Progenitor cell of endocrine pancreas (in vitro differentiated cells): Measurements from ENCODE around the gene HFM1. TPM values are rescaled to one million over a fixed set of nuclear protein-coding genes. Genes with fewer than 3 reads are reported as not detected.
A peak's percentile ranks its signal among the peaks of the same experiment; 100 is the strongest.

Source experiments
- DNase-seq: peaks from one replicate; pipeline ENCODE4 v3.0.0; 2021; ENCODE audit warnings: low spot score; ENCODE audit not compliant: unreplicated experiment
- H3K27ac Mint-ChIP-seq: 2 replicates; pipeline ENCODE4 v1.8.0; 2021; ENCODE audit warnings: mild to moderate bottlenecking, moderate library complexity, mixed read lengths
- H3K27me3 Mint-ChIP-seq: 2 replicates; pipeline ENCODE4 v1.8.0; 2021; ENCODE audit warnings: mixed read lengths
- H3K36me3 Mint-ChIP-seq: 2 replicates; pipeline ENCODE4 v1.8.0; 2022; ENCODE audit warnings: mixed read lengths; ENCODE audit not compliant: insufficient read depth
- H3K4me1 Mint-ChIP-seq: 2 replicates; pipeline ENCODE4 v1.8.0; 2021; ENCODE audit warnings: low read depth, mixed read lengths
- H3K4me3 Mint-ChIP-seq: 2 replicates; pipeline ENCODE4 v1.8.0; 2021; ENCODE audit warnings: low read depth, mild to moderate bottlenecking, moderate library complexity, mixed read lengths
- H3K9me3 Mint-ChIP-seq: 2 replicates; pipeline ENCODE4 v1.8.0; 2021; ENCODE audit warnings: low read depth, mixed read lengths
- total RNA-seq: library from RNA; stranded (reverse); gene quantifications from 2 replicates; pipeline ENCODE4 v1.2.1, GENCODE V29; 2021
- TF ChIP-seq, protein P1 (sequence below): fragments of 200-600 bp; sonication (generic); IDR thresholded peaks from one replicate; pipeline ENCODE4 v1.5.0; 2021; ENCODE audit warnings: antibody characterized with exemption, mild to moderate bottlenecking; ENCODE audit not compliant: unreplicated experiment

HFM1 gene
- total RNA-seq, 1 donor from 2014 or later = 9.5 TPM

DNA sequence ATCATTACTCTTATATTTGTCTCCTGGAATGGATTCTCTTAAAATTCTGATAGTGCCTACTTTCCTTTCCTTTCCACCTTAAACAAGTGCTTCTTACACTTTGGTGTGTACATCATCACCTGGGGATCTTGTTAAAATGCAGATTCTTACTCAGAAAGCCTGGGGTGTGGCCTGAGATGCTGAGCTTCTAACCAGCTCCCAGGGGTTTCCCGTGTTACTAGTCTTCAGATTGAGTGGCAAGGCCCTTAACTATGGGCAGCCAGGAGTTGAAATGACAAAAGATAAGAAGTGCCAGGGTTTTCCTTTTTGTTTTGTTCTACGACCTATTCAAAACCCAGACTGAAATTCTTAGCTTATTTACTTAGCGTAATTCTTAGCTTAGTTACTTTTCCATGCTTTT, 159.2 kb downstream of the HFM1 start:
- Mint-ChIP-seq H3K4me1 (peaks cover 2% of the 10 kb centered on the region), H3K27me3 (no peaks in the 10 kb centered on the region), H3K4me3 (no peak overlapping the region), H3K27ac (no peak overlapping the region), H3K9me3 (no peaks in the 10 kb centered on the region), H3K36me3 (no peaks in the 10 kb centered on the region)
- TF ChIP-seq, protein P1, sequence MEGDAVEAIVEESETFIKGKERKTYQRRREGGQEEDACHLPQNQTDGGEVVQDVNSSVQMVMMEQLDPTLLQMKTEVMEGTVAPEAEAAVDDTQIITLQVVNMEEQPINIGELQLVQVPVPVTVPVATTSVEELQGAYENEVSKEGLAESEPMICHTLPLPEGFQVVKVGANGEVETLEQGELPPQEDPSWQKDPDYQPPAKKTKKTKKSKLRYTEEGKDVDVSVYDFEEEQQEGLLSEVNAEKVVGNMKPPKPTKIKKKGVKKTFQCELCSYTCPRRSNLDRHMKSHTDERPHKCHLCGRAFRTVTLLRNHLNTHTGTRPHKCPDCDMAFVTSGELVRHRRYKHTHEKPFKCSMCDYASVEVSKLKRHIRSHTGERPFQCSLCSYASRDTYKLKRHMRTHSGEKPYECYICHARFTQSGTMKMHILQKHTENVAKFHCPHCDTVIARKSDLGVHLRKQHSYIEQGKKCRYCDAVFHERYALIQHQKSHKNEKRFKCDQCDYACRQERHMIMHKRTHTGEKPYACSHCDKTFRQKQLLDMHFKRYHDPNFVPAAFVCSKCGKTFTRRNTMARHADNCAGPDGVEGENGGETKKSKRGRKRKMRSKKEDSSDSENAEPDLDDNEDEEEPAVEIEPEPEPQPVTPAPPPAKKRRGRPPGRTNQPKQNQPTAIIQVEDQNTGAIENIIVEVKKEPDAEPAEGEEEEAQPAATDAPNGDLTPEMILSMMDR = no peak
- DNase-seq = no peak

DNA sequence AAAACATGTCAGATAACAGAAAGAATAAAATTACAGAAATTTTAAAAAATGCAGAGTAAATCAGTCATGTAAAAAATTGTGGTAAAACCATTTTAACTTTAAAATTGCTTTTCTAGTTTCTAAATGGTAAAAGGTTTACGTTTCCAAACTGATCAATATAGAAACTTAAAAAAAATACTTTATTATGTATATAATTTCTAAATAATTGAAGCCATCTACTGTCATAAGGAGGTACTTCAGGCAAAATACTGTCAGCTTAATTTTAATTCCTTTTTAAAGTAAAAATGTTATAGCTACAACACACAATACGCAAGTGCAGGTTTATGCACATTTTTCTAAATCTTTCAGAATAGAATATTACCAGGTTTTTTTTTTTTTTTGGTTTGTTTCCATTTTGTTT, 159.9 kb downstream of the HFM1 start:
- H3K36me3 Mint-ChIP-seq = no peaks in the 10 kb centered on the region
- peaks cover 2% of the 10 kb centered on the region for H3K4me1 Mint-ChIP-seq

DNA sequence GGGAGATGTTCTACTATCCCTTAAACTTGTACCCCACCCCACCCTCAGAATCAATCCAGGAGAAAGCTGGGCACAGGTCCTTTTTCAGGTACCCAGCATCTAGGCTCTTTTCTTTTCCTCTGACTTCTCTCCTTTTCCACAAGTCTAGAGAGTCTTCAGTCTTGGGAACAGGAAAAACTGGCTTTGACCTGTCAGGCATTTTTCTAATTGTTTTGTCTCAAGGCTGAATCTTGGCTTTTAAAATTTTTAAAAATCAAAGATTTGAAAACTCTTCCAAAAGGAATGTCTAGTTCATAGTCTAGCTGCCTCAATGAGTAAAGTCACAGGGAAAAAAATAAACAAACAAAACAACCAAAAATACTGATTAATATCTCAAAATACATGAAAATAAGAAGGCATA, 161.5 kb downstream of the HFM1 start:
- Mint-ChIP-seq H3K9me3 (no peaks in the 10 kb centered on the region), H3K4me3 (no peak overlapping the region), H3K36me3 (no peaks in the 10 kb centered on the region), H3K27me3 (no peaks in the 10 kb centered on the region), H3K27ac (no peak overlapping the region), H3K4me1 (peaks cover 2% of the 10 kb centered on the region)
- TF ChIP-seq, protein P1 = no peak
- DNase-seq = no peak

More for the DNA sequence above, 159.9 kb downstream of the HFM1 start:
- H3K4me3 Mint-ChIP-seq = no peak overlapping the region
- DNase-seq = no peak
- no peaks in the 10 kb centered on the region for H3K9me3 Mint-ChIP-seq
- H3K27me3 Mint-ChIP-seq = no peaks in the 10 kb centered on the region
- no peak overlapping the region for H3K27ac Mint-ChIP-seq
- TF ChIP-seq, protein P1 = peak; percentile 28

DNA sequence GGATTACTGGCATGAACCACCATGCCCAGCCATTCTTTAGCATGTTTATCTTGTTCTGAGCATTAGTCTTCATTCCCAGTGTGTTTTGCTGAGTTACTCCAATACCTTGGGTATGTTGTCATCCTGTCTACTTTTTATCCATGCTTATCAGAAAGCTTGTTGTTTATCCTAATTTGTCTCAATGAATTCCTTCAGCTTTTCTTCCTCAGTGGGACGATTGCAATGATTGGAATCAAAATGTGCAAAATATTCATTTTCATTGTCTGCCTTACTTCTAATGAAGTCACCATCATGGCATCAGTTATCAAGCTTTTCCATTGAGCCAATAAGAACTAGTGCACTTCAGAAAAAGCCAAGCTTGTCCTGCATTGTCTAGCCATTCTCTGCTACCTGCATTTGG, 170.5 kb downstream of the HFM1 start:
- TF ChIP-seq, protein P1 = no peak

DNA sequence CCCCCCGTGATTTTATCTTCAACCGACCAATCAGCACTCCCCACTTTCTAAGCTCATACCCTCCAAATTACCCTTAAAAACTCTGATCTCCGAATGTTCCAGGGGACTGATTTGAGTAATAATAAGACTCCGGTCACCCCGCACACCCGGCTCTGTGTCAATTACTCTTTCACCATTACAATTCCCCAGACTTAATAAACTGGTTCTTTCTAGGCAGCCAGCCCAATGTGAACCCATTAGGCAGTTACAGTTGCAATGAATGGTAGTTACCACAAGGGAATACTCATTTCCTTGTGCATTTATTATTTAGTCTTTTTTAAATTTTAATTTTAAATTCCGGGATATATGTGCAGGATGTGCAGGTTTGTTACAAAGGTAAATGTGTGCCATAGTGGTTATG, 177.9 kb downstream of the HFM1 start:
- DNase-seq = no peak
- no peaks in the 10 kb centered on the region for H3K27me3 Mint-ChIP-seq
- H3K4me1 Mint-ChIP-seq = no peaks in the 10 kb centered on the region
- H3K9me3 Mint-ChIP-seq = peaks cover 6% of the 10 kb centered on the region
- H3K27ac Mint-ChIP-seq = no peak overlapping the region
- H3K36me3 Mint-ChIP-seq = no peaks in the 10 kb centered on the region
- TF ChIP-seq, protein P1 = no peak
- no peak overlapping the region for H3K4me3 Mint-ChIP-seq

More for the DNA sequence above, 170.5 kb downstream of the HFM1 start:
- Mint-ChIP-seq H3K36me3 (no peaks in the 10 kb centered on the region), H3K9me3 (no peaks in the 10 kb centered on the region), H3K4me1 (peaks cover 4% of the 10 kb centered on the region), H3K27me3 (no peaks in the 10 kb centered on the region), H3K4me3 (no peak overlapping the region), H3K27ac (no peak overlapping the region)
- DNase-seq = no peak
